H7 (cell line): ENCODE data around the gene INHBA. TPM values are rescaled to one million over a fixed set of nuclear protein-coding genes. Genes with fewer than 3 reads are reported as not detected.

Experiments
- DNase-seq: peaks from one replicate; pipeline ENCODE4 v3.0.0; 2012
- H3K27me3 ChIP-seq: 2 replicates; pipeline ENCODE4 v1.6.0; 2011; ENCODE audit warnings: mild to moderate bottlenecking, low read length; ENCODE audit not compliant: control insufficient read depth, insufficient read depth
- H3K36me3 ChIP-seq: replicated peaks from 2 replicates; pipeline ENCODE4 v1.5.1; 2011; ENCODE audit warnings: low read length; ENCODE audit not compliant: control insufficient read depth, insufficient read depth
- H3K4me3 ChIP-seq: 2 replicates; pipeline ENCODE4 v1.5.1; 2011; ENCODE audit warnings: low read depth, mild to moderate bottlenecking, control low read depth, low read length, moderate library complexity; ENCODE audit not compliant: insufficient read depth
- total RNA-seq: library from RNA; depleted of rRNA; stranded (reverse); fragments of >200 nt; shearing (Covaris generic); gene quantifications from 2 replicates; pipeline ENCODE4 v1.2.3, GENCODE V29; 2014

INHBA gene
- total RNA-seq, 1 experiment from 2014 or later: 0.07 TPM

- Histone ChIP-seq H3K4me3 (no peak overlapping the region), H3K27me3 (no peaks in the 10 kb centered on the region), H3K36me3 (no peaks in the 10 kb centered on the region)
- DNase-seq: no peak
Observed at GRCh38 chr7:41637049-41637448, 65.8 kb downstream of the INHBA start.
